Thoracic aorta (tissue), 2 donors: ENCODE measurements around the gene PCAT7. TPM values are rescaled to one million over a fixed set of nuclear protein-coding genes. Genes with fewer than 3 reads are reported as not detected.

Experiments
- ATAC-seq: fragments of 150-250 bp; one replicate; pipeline ENCODE4 v1.8.0; 2017; ENCODE audit warnings: low read depth; ENCODE audit not compliant: insufficient number of reproducible peaks, low FRiP score
- DNase-seq: peaks from one replicate; pipeline ENCODE4 v3.0.0-alpha.2; 2020; ENCODE audit warnings: low spot score
- H3K27ac ChIP-seq, 2 donors: fragments of 200-600 bp; sonication (generic); 1 replicate in 1 of 2; 2 replicates in 1 of 2; pipeline ENCODE4 v1.5.1; 2016; ENCODE audit warnings: mild to moderate bottlenecking in 2 of 2, moderate library complexity in 2 of 2
- H3K27me3 ChIP-seq: fragments of 200-600 bp; sonication (generic); replicated peaks from 2 replicates; pipeline ENCODE4 v1.6.0; 2016; ENCODE audit warnings: mild to moderate bottlenecking; ENCODE audit not compliant: insufficient read depth
- H3K36me3 ChIP-seq: fragments of 200-600 bp; sonication (generic); one replicate; pipeline ENCODE4 v1.5.1; 2016
- H3K4me1 ChIP-seq, 2 donors: fragments of 200-600 bp; sonication (generic); 1 replicate in 1 of 2; 2 replicates in 1 of 2; pipeline versions ENCODE4 v1.5.1 to v1.6.0; 2016; ENCODE audit warnings: low read depth in 2 of 2, mild to moderate bottlenecking in 1 of 2; ENCODE audit not compliant: control insufficient read depth in 1 of 2
- H3K4me3 ChIP-seq: fragments of 200-600 bp; sonication (generic); 2 replicates; pipeline ENCODE4 v1.5.1; 2016; ENCODE audit warnings: mild to moderate bottlenecking
- H3K9me3 ChIP-seq: fragments of 200-600 bp; sonication (generic); 2 replicates; pipeline ENCODE4 v1.5.1; 2016
- total RNA-seq, 2 donors: library from RNA; depleted of rRNA; stranded (reverse); fragments of >200 nt; gene quantifications; one replicate each; pipeline versions ENCODE4 v1.1.0 to v1.2.3, GENCODE V29; 2016
- TF ChIP-seq, protein P1 (sequence below): fragments of 200-600 bp; sonication (generic); IDR thresholded peaks from one replicate; pipeline ENCODE4 v1.5.1; 2019; ENCODE audit warnings: antibody characterized with exemption

PCAT7 gene
- total RNA-seq, 2 donors from 2014 or later, result not detected

- ATAC-seq, result no peak
- no peaks in the 10 kb centered on the region for H3K27me3 ChIP-seq
- H3K27ac ChIP-seq, result no peak overlapping the region
- no peaks in the 10 kb centered on the region for H3K4me1 ChIP-seq
- H3K9me3 ChIP-seq, result no peaks in the 10 kb centered on the region
- H3K4me3 ChIP-seq, result no peak overlapping the region
- no peak for DNase-seq
- H3K36me3 ChIP-seq, result no peaks in the 10 kb centered on the region
- TF ChIP-seq, protein P1, sequence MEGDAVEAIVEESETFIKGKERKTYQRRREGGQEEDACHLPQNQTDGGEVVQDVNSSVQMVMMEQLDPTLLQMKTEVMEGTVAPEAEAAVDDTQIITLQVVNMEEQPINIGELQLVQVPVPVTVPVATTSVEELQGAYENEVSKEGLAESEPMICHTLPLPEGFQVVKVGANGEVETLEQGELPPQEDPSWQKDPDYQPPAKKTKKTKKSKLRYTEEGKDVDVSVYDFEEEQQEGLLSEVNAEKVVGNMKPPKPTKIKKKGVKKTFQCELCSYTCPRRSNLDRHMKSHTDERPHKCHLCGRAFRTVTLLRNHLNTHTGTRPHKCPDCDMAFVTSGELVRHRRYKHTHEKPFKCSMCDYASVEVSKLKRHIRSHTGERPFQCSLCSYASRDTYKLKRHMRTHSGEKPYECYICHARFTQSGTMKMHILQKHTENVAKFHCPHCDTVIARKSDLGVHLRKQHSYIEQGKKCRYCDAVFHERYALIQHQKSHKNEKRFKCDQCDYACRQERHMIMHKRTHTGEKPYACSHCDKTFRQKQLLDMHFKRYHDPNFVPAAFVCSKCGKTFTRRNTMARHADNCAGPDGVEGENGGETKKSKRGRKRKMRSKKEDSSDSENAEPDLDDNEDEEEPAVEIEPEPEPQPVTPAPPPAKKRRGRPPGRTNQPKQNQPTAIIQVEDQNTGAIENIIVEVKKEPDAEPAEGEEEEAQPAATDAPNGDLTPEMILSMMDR, result no peak
Observed at GRCh38 chr9:94545940-94546339, 8.9 kb upstream of the PCAT7 start.

DNA sequence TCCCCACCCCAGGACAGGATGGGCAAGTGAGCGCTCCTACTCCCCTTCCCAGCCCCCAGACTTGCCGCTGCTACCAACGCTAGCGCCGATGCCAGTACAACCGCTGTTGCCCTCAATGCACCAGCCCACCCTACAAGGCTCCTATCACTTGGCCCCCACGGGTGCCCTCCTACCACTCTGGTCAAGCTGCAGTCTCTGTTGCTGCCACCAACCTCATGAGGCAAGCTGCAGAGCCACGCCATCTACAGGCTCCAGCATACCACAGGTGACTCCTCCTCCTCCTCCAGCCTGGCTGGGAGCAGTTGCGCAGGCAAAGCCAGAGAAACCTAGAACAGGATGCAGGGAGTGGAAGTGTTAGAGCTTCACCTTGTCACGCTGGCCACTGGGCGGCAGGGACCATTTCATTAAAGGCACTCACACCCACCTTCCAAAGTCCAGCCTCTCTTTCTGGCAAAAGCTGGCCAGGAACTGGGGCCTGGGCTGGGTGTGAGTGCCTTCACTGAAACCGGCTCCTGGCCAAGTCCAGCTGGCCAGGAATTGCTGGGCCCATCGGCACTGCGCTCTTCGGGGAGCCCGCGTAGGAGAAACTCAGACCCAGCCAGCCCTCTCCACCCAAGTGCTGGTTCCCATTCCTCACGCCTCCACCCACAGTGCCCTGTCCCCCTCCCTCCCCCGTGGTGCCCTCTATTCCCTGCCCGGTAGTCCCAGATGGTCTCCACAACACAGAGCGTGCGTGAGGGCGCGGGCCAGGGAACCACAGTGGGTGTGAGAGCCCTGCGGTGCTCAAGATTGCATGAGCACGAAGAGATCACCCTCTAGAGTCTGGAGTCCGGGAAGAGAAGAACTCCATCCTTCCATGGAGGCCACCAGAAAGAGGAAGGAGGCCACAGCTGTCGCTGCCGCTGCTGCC, 1.6 kb upstream of the PCAT7 start:
- ATAC-seq, result no peak
- Histone ChIP-seq H3K27me3 (no peaks in the 10 kb centered on the region), H3K4me3 (no peak overlapping the region), H3K36me3 (no peaks in the 10 kb centered on the region), H3K4me1 (no peaks in the 10 kb centered on the region), H3K9me3 (no peaks in the 10 kb centered on the region), H3K27ac (no peak overlapping the region)
- DNase-seq, result no peak
- TF ChIP-seq, protein P1, result no peak

DNA sequence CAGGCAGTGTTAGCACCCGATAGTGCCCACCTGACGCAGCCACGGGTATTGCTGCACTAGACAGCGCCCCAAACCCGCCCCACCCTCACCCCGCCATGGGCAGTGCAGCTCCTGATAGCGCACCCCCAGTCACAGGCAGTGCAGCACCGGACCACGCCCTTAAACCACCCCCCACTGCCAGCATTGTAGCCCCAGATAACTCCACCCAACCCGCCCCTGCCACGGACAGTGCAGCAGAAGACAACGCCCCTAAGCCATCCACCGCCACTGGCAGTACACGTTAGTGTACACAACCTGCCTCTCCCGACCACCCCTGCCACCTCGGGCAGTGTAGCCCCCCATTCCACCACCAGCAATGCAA, 825 bp upstream of the PCAT7 start:
- Histone ChIP-seq H3K4me1 (no peaks in the 10 kb centered on the region), H3K27me3 (no peaks in the 10 kb centered on the region), H3K36me3 (no peaks in the 10 kb centered on the region), H3K27ac (no peak overlapping the region), H3K9me3 (no peaks in the 10 kb centered on the region), H3K4me3 (no peak overlapping the region)
- TF ChIP-seq, protein P1, result no peak
- DNase-seq (no peak), ATAC-seq (no peak)

DNA sequence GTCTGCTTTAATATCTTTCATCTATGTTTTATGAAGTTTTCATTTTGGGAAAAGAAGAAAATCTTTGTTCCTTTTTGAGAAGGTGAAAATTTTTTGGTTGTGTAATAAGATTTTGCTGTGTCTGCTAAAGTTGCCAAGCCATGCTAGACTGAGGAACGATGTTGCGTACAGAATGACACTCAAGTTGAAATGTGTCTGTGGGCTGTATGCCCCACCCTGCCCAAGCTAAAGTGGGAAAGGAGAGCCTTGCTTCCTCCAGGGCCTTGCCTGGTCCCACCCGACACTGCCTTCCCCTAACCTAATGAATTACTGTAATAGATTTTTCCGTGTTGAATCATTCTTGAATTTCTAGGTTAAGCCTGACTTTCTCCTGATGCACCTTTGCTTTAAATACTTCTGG, 2.5 kb downstream of the PCAT7 start:
- H3K27me3 ChIP-seq, result no peaks in the 10 kb centered on the region
- no peaks in the 10 kb centered on the region for H3K9me3 ChIP-seq
- TF ChIP-seq, protein P1, result no peak
- ATAC-seq, result no peak
- no peak overlapping the region for H3K27ac ChIP-seq
- no peak for DNase-seq
- H3K36me3 ChIP-seq, result no peaks in the 10 kb centered on the region
- no peak overlapping the region for H3K4me3 ChIP-seq
- H3K4me1 ChIP-seq, result no peaks in the 10 kb centered on the region

GRCh38 chr9:94560237-94560636, 5.4 kb downstream of the PCAT7 start:
- TF ChIP-seq, protein P1, result no peak
- DNase-seq (no peak), ATAC-seq (no peak)
- Histone ChIP-seq H3K9me3 (no peaks in the 10 kb centered on the region), H3K36me3 (no peaks in the 10 kb centered on the region), H3K4me3 (no peak overlapping the region), H3K27ac (no peak overlapping the region), H3K4me1 (no peaks in the 10 kb centered on the region), H3K27me3 (no peaks in the 10 kb centered on the region)
